Fibroblast of pulmonary artery (primary cell): Measurements from ENCODE around the gene HPS3.

Experiments
- DNase-seq: peaks from one replicate; pipeline ENCODE4 v3.0.0-alpha.2; 2010; ENCODE audit warnings: low read depth
- H3K4me3 ChIP-seq: replicated peaks from 2 replicates; pipeline ENCODE4 v1.5.1; 2011; ENCODE audit warnings: low read depth, mild to moderate bottlenecking, control low read depth, low read length, moderate library complexity
- TF ChIP-seq, protein P1 (sequence below): IDR thresholded peaks from 2 replicates; pipeline ENCODE4 v1.5.1; 2011; ENCODE audit warnings: mild to moderate bottlenecking, control low read depth, low read length, inconsistent platforms; ENCODE audit errors: missing control alignments

The HPS3 gene

DNA sequence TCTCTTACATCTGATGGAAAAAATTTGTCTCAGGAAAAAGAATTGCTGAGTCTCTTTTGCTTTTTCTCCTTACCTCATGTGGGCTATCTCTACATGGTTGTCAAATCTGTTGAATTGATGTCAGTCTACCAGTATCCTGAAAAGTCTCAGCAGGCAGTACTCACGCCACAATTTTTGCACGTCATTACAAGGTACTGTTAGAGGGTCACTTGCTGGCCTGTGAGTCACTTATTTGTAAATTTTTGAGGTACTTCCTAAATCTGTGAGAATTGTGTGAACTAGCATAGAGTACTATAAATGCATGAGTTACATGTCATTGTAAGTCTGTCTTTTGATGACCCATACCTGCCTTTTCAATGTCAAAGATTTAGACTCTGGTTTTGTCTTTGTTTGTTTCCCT lies 15.9 kb downstream of the HPS3 start:
- TF ChIP-seq, protein P1, sequence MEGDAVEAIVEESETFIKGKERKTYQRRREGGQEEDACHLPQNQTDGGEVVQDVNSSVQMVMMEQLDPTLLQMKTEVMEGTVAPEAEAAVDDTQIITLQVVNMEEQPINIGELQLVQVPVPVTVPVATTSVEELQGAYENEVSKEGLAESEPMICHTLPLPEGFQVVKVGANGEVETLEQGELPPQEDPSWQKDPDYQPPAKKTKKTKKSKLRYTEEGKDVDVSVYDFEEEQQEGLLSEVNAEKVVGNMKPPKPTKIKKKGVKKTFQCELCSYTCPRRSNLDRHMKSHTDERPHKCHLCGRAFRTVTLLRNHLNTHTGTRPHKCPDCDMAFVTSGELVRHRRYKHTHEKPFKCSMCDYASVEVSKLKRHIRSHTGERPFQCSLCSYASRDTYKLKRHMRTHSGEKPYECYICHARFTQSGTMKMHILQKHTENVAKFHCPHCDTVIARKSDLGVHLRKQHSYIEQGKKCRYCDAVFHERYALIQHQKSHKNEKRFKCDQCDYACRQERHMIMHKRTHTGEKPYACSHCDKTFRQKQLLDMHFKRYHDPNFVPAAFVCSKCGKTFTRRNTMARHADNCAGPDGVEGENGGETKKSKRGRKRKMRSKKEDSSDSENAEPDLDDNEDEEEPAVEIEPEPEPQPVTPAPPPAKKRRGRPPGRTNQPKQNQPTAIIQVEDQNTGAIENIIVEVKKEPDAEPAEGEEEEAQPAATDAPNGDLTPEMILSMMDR: no peak
- H3K4me3 ChIP-seq: no peak overlapping the region
- DNase-seq: no peak

DNA sequence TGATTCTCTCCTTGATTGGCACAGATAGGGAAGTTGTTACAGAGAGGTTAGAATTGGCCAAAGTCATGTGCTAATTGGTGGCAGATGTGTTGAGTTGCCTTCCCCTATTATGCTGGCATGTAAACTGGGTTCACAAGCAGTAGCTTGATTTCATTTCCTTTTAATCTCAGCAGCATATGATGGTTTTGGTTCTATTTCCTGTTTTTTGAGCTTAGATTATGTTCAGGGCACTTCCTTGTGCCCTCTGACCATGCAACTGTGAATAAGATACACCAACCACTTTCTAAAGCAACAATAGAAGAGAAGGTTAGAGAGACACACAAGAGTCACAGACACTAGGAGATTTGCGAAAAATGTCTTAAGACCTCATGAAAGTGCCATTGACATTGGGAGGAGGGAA lies 16.5 kb downstream of the HPS3 start:
- no peak overlapping the region for H3K4me3 ChIP-seq
- no peak for DNase-seq
- TF ChIP-seq, protein P1: no peak

DNA sequence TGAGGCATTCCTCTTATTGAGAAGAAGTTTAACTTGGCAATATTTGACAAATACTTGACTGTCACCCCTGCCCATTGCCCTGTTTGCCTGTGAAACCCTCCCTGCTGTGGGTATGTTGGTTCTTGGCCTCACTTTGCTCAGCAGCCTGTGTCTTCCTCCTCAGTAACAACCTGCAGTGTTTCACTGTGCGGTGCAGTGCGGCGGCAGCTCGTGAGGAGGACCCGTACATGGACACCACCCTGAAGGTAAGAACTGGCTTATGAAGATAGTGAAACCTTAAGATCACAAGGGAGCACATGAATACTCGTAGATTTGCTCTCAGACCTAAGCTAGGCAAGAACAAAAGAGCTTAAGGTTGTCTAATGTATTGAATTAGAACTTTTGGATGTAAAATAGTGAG lies 21.0 kb downstream of the HPS3 start:
- TF ChIP-seq, protein P1: no peak
- no peak for DNase-seq

DNA sequence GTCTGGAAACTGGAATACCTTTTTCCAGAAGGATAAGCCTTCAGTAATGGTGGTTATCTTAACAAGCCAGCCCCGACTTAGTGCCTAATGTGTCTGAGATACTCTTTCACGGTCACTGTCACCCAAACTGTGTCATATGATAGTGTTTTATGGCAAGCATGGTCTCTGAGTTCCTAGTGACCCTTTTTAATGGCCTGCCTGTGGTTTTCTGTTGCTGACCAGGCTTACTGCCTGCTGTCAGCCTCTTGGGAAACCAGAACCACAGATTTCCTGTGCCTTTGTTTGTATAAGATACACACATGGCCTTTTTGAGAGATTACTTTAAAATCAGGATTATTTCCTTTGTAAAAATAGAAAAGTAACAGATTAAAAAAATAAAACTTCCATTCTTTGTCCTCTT lies 22.4 kb downstream of the HPS3 start:
- peak; percentile 59 for DNase-seq
- no peak overlapping the region for H3K4me3 ChIP-seq
- TF ChIP-seq, protein P1: no peak

More for the DNA sequence above, 21.0 kb downstream of the HPS3 start:
- no peak overlapping the region for H3K4me3 ChIP-seq

DNA sequence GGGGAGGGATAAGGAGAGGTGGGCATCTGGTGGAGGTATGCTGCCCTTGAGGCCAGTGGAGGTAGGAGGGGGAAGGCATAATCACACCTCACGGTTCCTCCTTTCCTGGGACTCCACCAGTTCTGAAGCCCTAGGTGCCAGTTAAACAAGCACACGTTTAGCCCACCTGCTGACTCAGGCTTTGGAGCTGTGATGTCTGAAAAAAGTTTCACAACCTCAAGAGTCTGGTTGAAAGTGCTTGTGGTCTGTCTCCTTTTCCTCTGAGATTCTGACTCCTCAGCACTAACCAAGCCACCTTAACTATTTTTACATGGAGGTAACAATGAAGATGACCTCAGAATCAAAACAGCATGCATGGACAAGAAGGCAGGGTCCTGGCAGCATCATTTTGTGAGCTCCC lies 23.0 kb downstream of the HPS3 start:
- TF ChIP-seq, protein P1: no peak
- no peak overlapping the region for H3K4me3 ChIP-seq
- DNase-seq: peak; percentile 56

GRCh38 chr3:149153402-149153801 lies 24.0 kb downstream of the HPS3 start:
- no peak overlapping the region for H3K4me3 ChIP-seq
- DNase-seq: no peak
- TF ChIP-seq, protein P1: no peak

DNA sequence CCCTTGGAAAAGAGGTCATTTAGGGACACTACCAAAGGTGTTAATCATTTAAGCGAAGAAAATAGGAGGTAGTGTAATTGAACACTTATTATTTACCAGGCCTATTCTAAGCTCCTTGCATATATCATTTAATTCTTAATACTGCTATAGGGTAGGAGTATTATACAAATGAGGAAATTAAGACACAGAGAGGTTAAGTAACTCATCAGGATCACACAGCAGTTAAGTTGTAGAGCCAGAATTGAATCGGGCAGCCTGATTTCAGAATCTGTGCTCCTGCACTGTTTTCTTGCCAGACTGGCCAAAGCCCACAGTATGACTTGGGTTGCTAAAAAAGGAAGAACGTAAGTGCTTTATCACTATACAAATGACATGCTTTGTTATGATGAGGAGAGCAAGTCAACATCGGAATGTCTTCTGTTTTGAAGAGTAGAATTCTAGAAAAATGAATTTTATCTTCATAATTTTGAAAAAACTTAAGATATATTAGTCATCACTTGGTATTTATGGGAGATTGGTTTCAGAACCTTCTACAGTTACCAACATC lies 31.4 kb downstream of the HPS3 start:
- peak; percentile 39 for DNase-seq
- H3K4me3 ChIP-seq: no peak overlapping the region
- TF ChIP-seq, protein P1: no peak
